HEK293 (cell line): ENCODE results near the gene L2HGDH.
A peak's percentile ranks its signal among the peaks of the same experiment; 100 is the strongest.

Source experiments
- GFI1B ChIP-seq: fragments of 450-650 bp; formaldehyde crosslinking; IDR thresholded peaks from 2 replicates; pipeline ENCODE4 v1.5.1; 2016; ENCODE audit warnings: missing biosample characterization, missing genetic modification characterization
- KLF17 ChIP-seq: fragments of 450-650 bp; formaldehyde crosslinking; IDR thresholded peaks from 2 replicates; pipeline ENCODE4 v1.5.1; 2016; ENCODE audit warnings: missing biosample characterization, missing genetic modification characterization
- MYNN ChIP-seq: fragments of 450-650 bp; formaldehyde crosslinking; IDR thresholded peaks from 2 replicates; pipeline ENCODE4 v1.5.1; 2016; ENCODE audit warnings: missing biosample characterization, missing genetic modification characterization, borderline replicate concordance
- MZF1 ChIP-seq: fragments of 450-650 bp; formaldehyde crosslinking; IDR thresholded peaks from 2 replicates; pipeline ENCODE4 v1.5.1; 2017; ENCODE audit warnings: missing biosample characterization, missing genetic modification characterization, borderline replicate concordance
- PATZ1 ChIP-seq: fragments of 450-650 bp; formaldehyde crosslinking; IDR thresholded peaks from 2 replicates; pipeline ENCODE4 v1.5.1; 2016; ENCODE audit warnings: missing biosample characterization, missing genetic modification characterization
- RBAK ChIP-seq: fragments of 450-650 bp; formaldehyde crosslinking; IDR thresholded peaks from 2 replicates; pipeline ENCODE4 v1.5.1; 2016; ENCODE audit warnings: missing biosample characterization, missing genetic modification characterization
- REST ChIP-seq: fragments of 450-650 bp; formaldehyde crosslinking; IDR thresholded peaks from 2 replicates; pipeline ENCODE4 v1.5.1; 2016; ENCODE audit warnings: missing biosample characterization, missing genetic modification characterization
- SCRT2 ChIP-seq: fragments of 450-650 bp; formaldehyde crosslinking; IDR thresholded peaks from 2 replicates; pipeline ENCODE4 v1.5.1; 2016; ENCODE audit warnings: missing biosample characterization, missing genetic modification characterization
- TCF7L2 ChIP-seq: IDR thresholded peaks from 2 replicates; pipeline ENCODE4 v1.6.1; 2011; ENCODE audit warnings: low read depth, mild to moderate bottlenecking, inconsistent platforms, low read length, moderate library complexity, borderline replicate concordance
- TSHZ1 ChIP-seq: fragments of 450-650 bp; formaldehyde crosslinking; IDR thresholded peaks from 2 replicates; pipeline ENCODE4 v1.5.1; 2016; ENCODE audit warnings: missing biosample characterization, missing genetic modification characterization, borderline replicate concordance
- YY1 ChIP-seq: fragments of 450-650 bp; formaldehyde crosslinking; IDR thresholded peaks from 2 replicates; pipeline ENCODE4 v1.5.1; 2018; ENCODE audit warnings: missing biosample characterization, missing genetic modification characterization
- ZBTB10 ChIP-seq: fragments of 450-650 bp; formaldehyde crosslinking; IDR thresholded peaks from 2 replicates; pipeline ENCODE4 v1.5.1; 2016; ENCODE audit warnings: missing biosample characterization, missing genetic modification characterization
- ZFP37 ChIP-seq: fragments of 450-650 bp; formaldehyde crosslinking; IDR thresholded peaks from 2 replicates; pipeline ENCODE4 v1.5.1; 2016; ENCODE audit warnings: missing biosample characterization, missing genetic modification characterization
- ZNF132 ChIP-seq: fragments of 450-650 bp; formaldehyde crosslinking; IDR thresholded peaks from 2 replicates; pipeline ENCODE4 v1.5.1; 2017; ENCODE audit warnings: missing biosample characterization, missing genetic modification characterization, borderline replicate concordance
- ZNF174 ChIP-seq: fragments of 450-650 bp; formaldehyde crosslinking; IDR thresholded peaks from 2 replicates; pipeline ENCODE4 v1.5.0; 2017; ENCODE audit warnings: missing biosample characterization, mild to moderate bottlenecking, missing genetic modification characterization
- ZNF19 ChIP-seq: fragments of 450-650 bp; formaldehyde crosslinking; IDR thresholded peaks from 2 replicates; pipeline ENCODE4; 2016; ENCODE audit warnings: missing biosample characterization, missing genetic modification characterization, low read depth
- ZNF2 ChIP-seq: fragments of 450-650 bp; formaldehyde crosslinking; IDR thresholded peaks from 2 replicates; pipeline ENCODE4 v1.5.1; 2016; ENCODE audit warnings: missing biosample characterization, missing genetic modification characterization
- ZNF248 ChIP-seq: fragments of 450-650 bp; formaldehyde crosslinking; IDR thresholded peaks from 2 replicates; pipeline ENCODE4 v1.5.1; 2017; ENCODE audit warnings: missing biosample characterization, missing genetic modification characterization
- ZNF292 ChIP-seq: fragments of 450-650 bp; formaldehyde crosslinking; IDR thresholded peaks from 2 replicates; pipeline ENCODE4 v1.5.1; 2016; ENCODE audit warnings: low read depth, missing biosample characterization, missing genetic modification characterization, borderline replicate concordance
- ZNF521 ChIP-seq: fragments of 450-650 bp; formaldehyde crosslinking; IDR thresholded peaks from 2 replicates; pipeline ENCODE4 v1.5.1; 2017; ENCODE audit warnings: missing biosample characterization, mild to moderate bottlenecking, missing genetic modification characterization
- ZNF580 ChIP-seq: fragments of 450-650 bp; formaldehyde crosslinking; IDR thresholded peaks from 2 replicates; pipeline ENCODE4 v1.5.1; 2016; ENCODE audit warnings: missing biosample characterization, missing genetic modification characterization
- ZNF664 ChIP-seq: fragments of 450-650 bp; formaldehyde crosslinking; IDR thresholded peaks from 2 replicates; pipeline ENCODE4 v1.5.1; 2016; ENCODE audit warnings: missing biosample characterization, missing genetic modification characterization
- ZNF670 ChIP-seq: fragments of 450-650 bp; formaldehyde crosslinking; IDR thresholded peaks from 2 replicates; pipeline ENCODE4 v1.5.1; 2016; ENCODE audit warnings: missing biosample characterization, missing genetic modification characterization, low read depth
- ZNF707 ChIP-seq: fragments of 450-650 bp; formaldehyde crosslinking; IDR thresholded peaks from 2 replicates; pipeline ENCODE4 v1.5.1; 2016; ENCODE audit warnings: missing biosample characterization, missing genetic modification characterization
- ZNF768 ChIP-seq: fragments of 450-650 bp; formaldehyde crosslinking; IDR thresholded peaks from 2 replicates; pipeline ENCODE4 v1.5.1; 2018; ENCODE audit warnings: missing biosample characterization, mild to moderate bottlenecking, missing genetic modification characterization
- ZNF791 ChIP-seq: fragments of 450-650 bp; formaldehyde crosslinking; IDR thresholded peaks from 2 replicates; pipeline ENCODE4 v1.5.1; 2016; ENCODE audit warnings: missing biosample characterization, missing genetic modification characterization
- ZNF837 ChIP-seq: fragments of 450-650 bp; formaldehyde crosslinking; IDR thresholded peaks from 2 replicates; pipeline ENCODE4 v1.5.1; 2016; ENCODE audit warnings: missing biosample characterization, missing genetic modification characterization

L2HGDH gene

GRCh38 chr14:50321009-50321660, 9.1 kb upstream of the L2HGDH start (continued):
- peak; percentile 47; the same call in 1 of the 2 replicates for TF ChIP-seq PATZ1
- TF ChIP-seq ZNF132 (tag by site-specific recombination), result no peak
- TF ChIP-seq MYNN (tag by site-specific recombination), result no peak
- TF ChIP-seq ZNF248, result no peak
- no peak for TF ChIP-seq MZF1 (tag by site-specific recombination)
- no peak for TF ChIP-seq ZNF670
- TF ChIP-seq ZNF664 (tag by site-specific recombination), result no peak
- TF ChIP-seq ZNF791, result no peak
- no peak for TF ChIP-seq ZNF292 (tag by site-specific recombination)
- no peak for TF ChIP-seq RBAK (tag by site-specific recombination)
- no peak for TF ChIP-seq ZBTB10 (tag by site-specific recombination)
- TF ChIP-seq ZFP37 (tag by site-specific recombination), result no peak
- no peak for TF ChIP-seq ZNF19 (tag by site-specific recombination)
- no peak for TF ChIP-seq ZNF174
- TF ChIP-seq SCRT2, result peak; percentile 60; the same call in 1 of the 2 replicates
- TF ChIP-seq YY1 (tag by site-specific recombination), result no peak
- peak; percentile 39; the same call in 1 of the 2 replicates for TF ChIP-seq ZNF2 (tag by site-specific recombination)
- TF ChIP-seq ZNF707 (tag by site-specific recombination), result no peak
- TF ChIP-seq TCF7L2, result no peak
- TF ChIP-seq REST (tag by site-specific recombination), result no peak
- TF ChIP-seq ZNF837, result no peak
- TF ChIP-seq TSHZ1 (tag by site-specific recombination), result peak; percentile 61; the same call in 1 of the 2 replicates
- no peak for TF ChIP-seq GFI1B (tag by site-specific recombination)
- no peak for TF ChIP-seq ZNF580 (tag by site-specific recombination)
- no peak for TF ChIP-seq ZNF768 (tag by site-specific recombination)
- no peak for TF ChIP-seq ZNF521
- 0 out of 2 replicates have a peak, but pooled peaks have one; percentile 31 for TF ChIP-seq KLF17
